Prostate gland (tissue), 2 donors: ENCODE data around the gene FJX1. TPM values are rescaled to one million over a fixed set of nuclear protein-coding genes. Genes with fewer than 3 reads are reported as not detected.

Source experiments
- DNase-seq: peaks from one replicate; pipeline ENCODE4 v3.0.0-alpha.2; 2019; ENCODE audit warnings: low spot score
- H3K27ac ChIP-seq, 2 donors: fragments of 200-600 bp; sonication (generic); 2 replicates each; pipeline ENCODE4 v1.5.1; 2017 to 2019
- H3K27me3 ChIP-seq: fragments of 200-600 bp; sonication (generic); replicated peaks from 2 replicates; pipeline ENCODE4 v1.5.1; 2019; ENCODE audit not compliant: insufficient read depth
- H3K36me3 ChIP-seq, 2 donors: fragments of 200-600 bp; sonication (generic); 1 replicate in 1 of 2; 2 replicates in 1 of 2; pipeline versions ENCODE4 v1.5.1 to v1.8.1; 2017 to 2019
- H3K4me1 ChIP-seq: fragments of 200-600 bp; sonication (generic); replicated peaks from 2 replicates; pipeline ENCODE4 v1.5.1; 2019
- H3K4me3 ChIP-seq, 2 donors: fragments of 200-600 bp; sonication (generic); 2 replicates each; pipeline ENCODE4 v1.5.1; 2017 to 2019
- H3K9me3 ChIP-seq: fragments of 200-600 bp; sonication (generic); 2 replicates; pipeline ENCODE4 v1.5.1; 2017
- CTCF ChIP-seq, 4 experiments: fragments of 200-600 bp in 2 of 4; fragments of 450-650 bp in 2 of 4; sonication (generic) in 2 of 4; IDR thresholded peaks; 1 replicate in 3 of 4; 2 replicates in 1 of 4; pipeline ENCODE4 v1.5.1; 2016 to 2019; ENCODE audit warnings: antibody characterized with exemption in 4 of 4, mild to moderate bottlenecking in 2 of 4, moderate library complexity in 2 of 4
- POLR2A ChIP-seq: fragments of 450-650 bp; IDR thresholded peaks from one replicate; pipeline ENCODE4 v1.6.1; 2016; ENCODE audit warnings: antibody characterized with exemption, mild to moderate bottlenecking
- POLR2AphosphoS5 ChIP-seq: sonication (generic); formaldehyde crosslinking; IDR thresholded peaks from one replicate; pipeline ENCODE4 v1.6.1; 2017; ENCODE audit warnings: antibody characterized with exemption
- WGBS: methylation state at CpG from one replicate; pipeline ENCODE4 v1.1.5; 2018; 5-methylcytosine and 5-hydroxymethylcytosine counted together
- intact Hi-C: fragments of 100-400 bp; cut with DNase I; formaldehyde crosslinking; loops from one replicate; pipeline ENCODE4 v1.14.2; 2022
- total RNA-seq, 2 donors: library from RNA; depleted of rRNA; stranded (reverse); fragments of >200 nt; gene quantifications; one replicate each; pipeline ENCODE4 v1.1.0, GENCODE V29; 2016

FJX1 gene
- total RNA-seq, 2 donors from 2014 or later = 10.8 to 13.7 TPM

GRCh38 chr11:35610631-35611030 is 7.6 kb upstream of the FJX1 start:
- intact Hi-C loops = loop anchor here (10.0 kb wide), 2 partner anchors 424 to 874 kb away; no protein-coding TSS in a partner anchor
- 73% methylated on average over 7 of the region's 7 CpGs for WGBS

GRCh38 chr11:35611741-35612140 is 6.5 kb upstream of the FJX1 start:
- H3K4me1 ChIP-seq = no peaks in the 10 kb centered on the region
- TF ChIP-seq CTCF (IDR thresholded peaks at IDR 0.05) = no peak
- TF ChIP-seq POLR2A = no peak
- no peak for TF ChIP-seq POLR2AphosphoS5
- DNase-seq = no peak
- 100% methylated on average over 1 of the region's 1 CpG for WGBS
- no peaks in the 10 kb centered on the region for H3K9me3 ChIP-seq
- no peaks in the 10 kb centered on the region for H3K27me3 ChIP-seq
- intact Hi-C loops = loop anchor here (10.0 kb wide), 2 partner anchors 423 to 873 kb away; no protein-coding TSS in a partner anchor
- H3K27ac ChIP-seq = no peak overlapping the region
- H3K36me3 ChIP-seq = no peaks in the 10 kb centered on the region
- H3K4me3 ChIP-seq = no peak overlapping the region

More at GRCh38 chr11:35610631-35611030, 7.6 kb upstream of the FJX1 start:
- no peak overlapping the region for H3K4me3 ChIP-seq
- no peaks in the 10 kb centered on the region for H3K9me3 ChIP-seq
- TF ChIP-seq CTCF (IDR thresholded peaks at IDR 0.05) (no peak), POLR2AphosphoS5 (no peak), POLR2A (no peak)
- H3K27ac ChIP-seq = no peak overlapping the region
- no peaks in the 10 kb centered on the region for H3K27me3 ChIP-seq
- DNase-seq = no peak
- no peaks in the 10 kb centered on the region for H3K36me3 ChIP-seq
- H3K4me1 ChIP-seq = no peaks in the 10 kb centered on the region

- Histone ChIP-seq H3K4me3 (no peak overlapping the region), H3K9me3 (no peaks in the 10 kb centered on the region), H3K36me3 (no peaks in the 10 kb centered on the region), H3K27me3 (no peaks in the 10 kb centered on the region), H3K27ac (no peak overlapping the region), H3K4me1 (peaks cover 13% of the 10 kb centered on the region)
- intact Hi-C loops = loop anchor here (5.0 to 10.0 kb wide), 3 partner anchors 207 to 870 kb away; no protein-coding TSS in a partner anchor
- 90% methylated on average over 1 of the region's 1 CpG for WGBS
- no peak for DNase-seq
- no peak for TF ChIP-seq CTCF (IDR thresholded peaks at IDR 0.05)
- TF ChIP-seq POLR2AphosphoS5 = no peak
- TF ChIP-seq POLR2A = no peak
Measured at GRCh38 chr11:35614939-35615569, 3.2 kb upstream of the FJX1 start.

- H3K4me1 ChIP-seq = peaks cover 17% of the 10 kb centered on the region
- peak; percentile 36 for DNase-seq
- H3K4me3 ChIP-seq = no peak overlapping the region
- intact Hi-C loops = loop anchor here (1.0 to 10.0 kb wide), 4 partner anchors 206 to 869 kb away; no protein-coding TSS in a partner anchor
- WGBS = 23% methylated on average over 8 of the region's 8 CpGs
- no peak overlapping the region for H3K27ac ChIP-seq
- H3K27me3 ChIP-seq = no peaks in the 10 kb centered on the region
- no peaks in the 10 kb centered on the region for H3K36me3 ChIP-seq
- no peaks in the 10 kb centered on the region for H3K9me3 ChIP-seq
- TF ChIP-seq POLR2A (no peak), CTCF (IDR thresholded peaks at IDR 0.05) (peak; percentile 62 to 92 (median 85)), POLR2AphosphoS5 (peak; percentile 17)
Measured at GRCh38 chr11:35615921-35616900, 2.0 kb upstream of the FJX1 start.
